C4-2B (cell line): ENCODE measurements around the gene FAM222B.
"Not testable (repeated sequence)": the region's sequence is repeated elsewhere in the genome, so short reads cannot be mapped to it uniquely, and the experiment has no call there.

ENCODE experiments used
- H3K27ac ChIP-seq: fragments of 450-650 bp; 2 replicates; pipeline ENCODE4 v1.5.1; 2017
- ZFX ChIP-seq: fragments of 450-650 bp; IDR thresholded peaks from 2 replicates; pipeline ENCODE4 v1.6.1; 2017
- TF ChIP-seq, protein P1 (sequence below): fragments of 450-650 bp; conservative IDR thresholded peaks from 2 replicates; pipeline ENCODE4 v1.5.1; 2017; ENCODE audit warnings: mild to moderate bottlenecking

Gene FAM222B

DNA sequence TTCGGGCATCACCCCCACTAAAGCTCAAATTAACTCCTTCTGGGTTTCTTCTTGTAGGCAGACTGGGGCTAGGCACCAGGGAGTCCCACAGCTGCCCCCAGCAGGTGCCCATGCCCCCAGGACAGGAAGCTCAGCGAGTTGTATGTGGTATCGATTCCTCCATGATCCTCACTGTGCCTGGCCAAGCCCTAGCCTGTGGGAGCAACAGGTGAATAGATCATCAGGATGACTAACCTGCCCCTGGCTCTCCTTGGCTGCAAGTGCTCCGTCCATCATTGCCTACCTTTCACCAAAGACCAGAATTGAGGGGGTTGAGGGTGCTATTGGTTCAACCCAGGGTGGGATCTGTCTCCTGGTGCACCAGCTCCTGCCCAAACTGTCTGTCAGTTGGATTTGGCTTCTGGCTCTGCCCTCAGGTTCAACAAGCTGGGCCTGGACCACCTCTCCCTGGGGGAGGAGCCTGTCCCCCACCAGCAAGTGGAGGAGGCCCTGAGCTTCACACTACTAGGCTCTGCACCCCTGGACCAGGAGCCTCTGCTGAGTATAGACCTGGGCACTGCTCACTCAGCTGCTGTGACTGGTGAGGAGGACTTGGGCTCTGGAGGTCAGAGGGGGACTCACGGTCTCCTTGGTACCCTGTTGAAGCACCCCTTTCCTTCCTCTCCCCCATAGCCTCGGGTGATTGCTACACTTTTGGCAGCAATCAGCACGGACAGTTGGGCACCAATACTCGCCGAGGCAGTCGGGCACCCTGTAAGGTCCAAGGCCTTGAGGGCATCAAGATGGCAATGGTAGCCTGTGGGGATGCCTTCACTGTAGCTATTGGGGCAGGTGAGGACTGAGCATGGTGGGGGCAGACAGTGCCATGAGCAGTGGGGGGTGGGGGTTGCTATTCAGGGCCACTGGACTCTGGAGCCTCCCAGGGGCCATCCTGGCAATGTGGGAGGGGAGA lies 101.9 kb downstream of the FAM222B start:
- no peak overlapping the region for H3K27ac ChIP-seq
- TF ChIP-seq ZFX, result no peak
- TF ChIP-seq, protein P1, sequence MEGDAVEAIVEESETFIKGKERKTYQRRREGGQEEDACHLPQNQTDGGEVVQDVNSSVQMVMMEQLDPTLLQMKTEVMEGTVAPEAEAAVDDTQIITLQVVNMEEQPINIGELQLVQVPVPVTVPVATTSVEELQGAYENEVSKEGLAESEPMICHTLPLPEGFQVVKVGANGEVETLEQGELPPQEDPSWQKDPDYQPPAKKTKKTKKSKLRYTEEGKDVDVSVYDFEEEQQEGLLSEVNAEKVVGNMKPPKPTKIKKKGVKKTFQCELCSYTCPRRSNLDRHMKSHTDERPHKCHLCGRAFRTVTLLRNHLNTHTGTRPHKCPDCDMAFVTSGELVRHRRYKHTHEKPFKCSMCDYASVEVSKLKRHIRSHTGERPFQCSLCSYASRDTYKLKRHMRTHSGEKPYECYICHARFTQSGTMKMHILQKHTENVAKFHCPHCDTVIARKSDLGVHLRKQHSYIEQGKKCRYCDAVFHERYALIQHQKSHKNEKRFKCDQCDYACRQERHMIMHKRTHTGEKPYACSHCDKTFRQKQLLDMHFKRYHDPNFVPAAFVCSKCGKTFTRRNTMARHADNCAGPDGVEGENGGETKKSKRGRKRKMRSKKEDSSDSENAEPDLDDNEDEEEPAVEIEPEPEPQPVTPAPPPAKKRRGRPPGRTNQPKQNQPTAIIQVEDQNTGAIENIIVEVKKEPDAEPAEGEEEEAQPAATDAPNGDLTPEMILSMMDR, result no peak

DNA sequence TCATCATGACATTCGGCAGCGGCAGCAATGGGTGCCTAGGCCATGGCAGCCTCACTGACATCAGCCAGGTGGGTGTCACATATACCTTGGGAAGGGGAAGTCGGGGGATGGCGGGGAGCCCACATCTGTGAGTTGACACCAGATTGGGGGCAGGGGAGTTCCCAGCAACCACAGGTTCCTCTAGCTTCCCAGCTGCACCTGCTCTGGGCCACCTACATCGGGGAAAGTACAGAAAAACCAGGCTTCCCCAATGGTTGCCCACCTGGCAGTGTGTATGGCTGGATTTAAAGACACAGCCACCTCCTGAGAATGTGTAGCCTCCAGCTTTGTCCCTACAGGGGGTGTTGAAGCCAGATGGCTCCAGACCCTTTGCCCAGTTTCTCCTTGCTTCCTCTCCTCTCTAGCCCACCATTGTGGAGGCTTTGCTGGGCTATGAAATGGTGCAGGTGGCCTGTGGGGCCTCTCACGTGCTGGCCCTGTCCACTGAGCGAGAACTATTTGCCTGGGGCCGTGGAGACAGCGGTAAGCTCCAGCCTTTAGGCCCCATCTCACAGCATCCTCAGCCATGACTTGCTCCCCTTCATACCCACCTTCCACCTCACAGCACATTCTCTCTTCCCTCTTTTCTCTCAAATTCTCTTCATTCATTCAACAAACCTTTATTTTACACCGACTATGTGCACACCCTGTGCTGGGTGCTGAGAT lies 103.8 kb downstream of the FAM222B start:
- H3K27ac ChIP-seq, result no peak overlapping the region
- TF ChIP-seq, protein P1, result no peak
- no peak for TF ChIP-seq ZFX

DNA sequence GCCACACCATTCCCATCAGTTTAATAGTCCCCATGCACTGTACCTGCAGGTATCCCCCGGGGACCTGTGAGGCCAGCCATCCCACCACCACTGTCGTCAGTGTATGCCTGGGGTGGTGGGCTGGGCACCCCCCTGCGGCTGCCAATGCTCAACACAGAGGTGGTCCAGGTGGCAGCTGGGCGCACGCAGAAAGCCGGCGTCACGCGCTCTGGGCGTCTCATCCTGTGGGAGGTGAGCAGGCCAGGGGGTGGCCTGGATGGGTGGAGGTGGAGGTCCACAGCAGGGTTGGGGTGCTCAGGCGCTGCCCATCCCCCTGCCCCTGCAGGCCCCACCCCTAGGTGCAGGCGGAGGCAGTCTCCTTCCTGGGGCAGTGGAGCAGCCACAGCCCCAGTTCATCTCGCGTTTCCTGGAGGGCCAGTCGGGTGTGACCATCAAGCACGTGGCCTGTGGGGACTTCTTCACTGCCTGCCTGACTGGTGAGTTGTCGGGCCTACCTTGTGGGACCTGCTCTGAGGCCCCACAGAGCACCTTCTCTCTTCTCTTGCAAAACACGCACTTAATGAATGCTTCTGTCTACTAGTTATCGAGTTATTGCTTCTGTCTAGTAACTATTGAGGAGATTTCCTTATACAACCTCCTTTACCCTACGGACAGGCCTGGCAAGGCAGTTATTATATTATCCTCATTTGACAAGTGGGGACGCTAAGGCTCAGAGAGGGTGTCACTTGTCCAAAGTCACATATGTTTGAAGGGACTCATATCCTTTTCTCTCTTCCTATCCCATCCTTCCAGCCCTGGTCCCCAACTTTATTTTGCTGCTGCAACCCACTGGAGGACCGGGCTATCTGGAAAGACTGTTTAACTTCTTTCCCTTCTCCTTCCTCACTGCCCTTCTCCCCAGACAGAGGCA lies 104.6 kb downstream of the FAM222B start:
- TF ChIP-seq, protein P1, result no peak
- no peak for TF ChIP-seq ZFX
- no peak overlapping the region for H3K27ac ChIP-seq

DNA sequence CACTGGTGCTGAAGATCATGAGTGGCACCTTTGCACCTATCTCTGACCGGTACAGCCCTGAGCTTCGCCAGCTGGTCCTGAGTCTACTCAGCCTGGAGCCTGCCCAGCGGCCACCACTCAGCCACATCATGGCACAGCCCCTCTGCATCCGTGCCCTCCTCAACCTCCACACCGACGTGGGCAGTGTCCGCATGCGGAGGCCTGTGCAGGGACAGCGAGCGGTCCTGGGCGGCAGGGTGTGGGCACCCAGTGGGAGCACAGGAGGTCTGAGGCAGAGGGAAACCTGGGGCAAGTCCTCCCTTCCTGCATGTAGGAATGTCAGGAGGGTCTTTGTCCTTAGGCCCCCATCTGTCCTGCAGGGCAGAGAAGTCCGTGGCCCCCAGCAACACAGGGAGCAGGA lies 105.3 kb downstream of the FAM222B start:
- TF ChIP-seq, protein P1, result no peak
- TF ChIP-seq ZFX, result no peak
- H3K27ac ChIP-seq, result no peak overlapping the region

DNA sequence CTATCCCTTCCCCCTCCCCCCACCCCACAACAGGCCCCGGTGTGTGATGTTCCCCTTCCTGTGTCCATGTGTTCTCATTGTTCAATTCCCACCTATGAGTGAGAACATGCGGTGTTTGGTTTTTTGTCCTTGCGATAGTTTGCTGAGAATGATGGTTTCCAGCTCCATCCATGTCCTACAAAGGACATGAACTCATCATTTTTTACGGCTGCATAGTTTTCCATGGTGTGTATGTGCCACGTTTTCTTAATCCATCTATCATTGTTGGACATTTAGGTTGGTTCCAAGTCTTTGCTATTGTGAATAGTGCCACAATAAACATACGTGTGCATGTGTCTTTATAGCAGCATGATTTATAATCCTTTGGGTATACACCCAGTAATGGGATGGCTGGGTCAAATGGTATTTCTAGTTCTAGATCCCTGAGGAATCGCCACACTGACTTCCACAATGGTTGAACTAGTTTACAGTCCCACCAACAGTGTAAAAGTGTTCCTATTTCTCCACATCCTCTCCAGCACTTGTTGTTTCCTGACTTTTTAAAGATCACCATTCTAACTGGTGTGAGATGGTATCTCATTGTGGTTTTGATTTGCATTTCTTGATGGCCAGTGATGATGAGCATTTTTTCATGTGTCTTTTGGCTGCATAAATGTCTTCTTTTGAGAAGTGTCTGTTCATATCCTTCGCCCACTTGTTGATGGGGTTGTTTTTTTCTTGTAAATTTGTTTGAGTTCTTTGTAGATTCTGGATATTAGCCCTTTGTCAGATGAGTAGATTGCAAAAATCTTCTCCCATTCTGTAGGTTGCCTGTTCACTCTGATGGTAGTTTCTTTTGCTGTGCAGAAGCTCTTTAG lies 106.4 kb downstream of the FAM222B start:
- not testable (repeated sequence) for H3K27ac ChIP-seq

DNA sequence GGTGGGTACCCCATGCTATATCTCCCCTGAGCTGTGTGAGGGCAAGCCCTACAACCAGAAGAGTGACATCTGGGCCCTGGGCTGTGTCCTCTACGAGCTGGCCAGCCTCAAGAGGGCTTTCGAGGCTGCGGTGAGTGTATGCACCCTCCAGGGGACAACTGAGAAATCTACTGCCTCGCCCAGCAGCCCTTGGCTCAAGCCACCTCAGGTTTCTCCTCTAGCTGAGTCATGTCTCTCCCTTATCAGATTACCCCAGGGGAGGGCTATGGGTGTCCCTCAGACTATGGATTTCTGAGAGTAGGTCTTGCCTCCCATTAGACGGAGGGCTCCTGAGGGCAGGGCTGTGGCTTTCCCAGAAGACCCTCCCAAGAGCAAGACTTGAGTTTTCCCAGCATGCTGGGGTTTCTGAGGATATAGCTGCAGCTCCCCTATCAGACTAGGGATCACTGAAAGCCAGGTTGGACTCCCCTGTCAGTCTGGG lies 107.3 kb downstream of the FAM222B start:
- no peak overlapping the region for H3K27ac ChIP-seq
- TF ChIP-seq, protein P1, result no peak
- TF ChIP-seq ZFX, result no peak
